GM18520 (cell line): Measurements from ENCODE around the gene SPPL3.
"Not testable (repeated sequence)": the region's sequence is repeated elsewhere in the genome, so short reads cannot be mapped to it uniquely, and the experiment has no call there.

Experiments used
- ATAC-seq: cut with Tn5 transposase; IDR thresholded peaks from one replicate; pipeline ENCODE4 v1.9.1; 2021; ENCODE audit not compliant: unreplicated experiment

SPPL3 gene

DNA sequence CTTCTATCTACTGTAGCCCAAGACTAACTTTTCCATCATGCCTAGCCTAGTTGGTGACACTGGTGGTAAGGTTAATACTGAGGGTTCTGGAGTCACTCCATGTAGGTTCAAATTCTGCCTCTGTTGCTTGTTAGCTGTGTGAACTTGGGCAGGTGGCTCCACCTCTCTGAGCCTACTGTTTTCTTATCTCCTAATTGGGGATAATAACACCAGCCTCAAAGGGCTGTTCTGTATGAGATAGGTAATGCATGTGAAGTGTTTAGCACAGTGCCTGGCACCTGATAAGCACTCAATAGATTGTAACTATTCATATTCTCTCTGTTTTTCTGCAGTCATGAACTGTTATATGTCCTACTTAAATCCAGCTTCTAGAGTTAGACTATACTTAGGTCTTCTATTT is 17.5 kb upstream of the SPPL3 start:
- no peak for ATAC-seq

DNA sequence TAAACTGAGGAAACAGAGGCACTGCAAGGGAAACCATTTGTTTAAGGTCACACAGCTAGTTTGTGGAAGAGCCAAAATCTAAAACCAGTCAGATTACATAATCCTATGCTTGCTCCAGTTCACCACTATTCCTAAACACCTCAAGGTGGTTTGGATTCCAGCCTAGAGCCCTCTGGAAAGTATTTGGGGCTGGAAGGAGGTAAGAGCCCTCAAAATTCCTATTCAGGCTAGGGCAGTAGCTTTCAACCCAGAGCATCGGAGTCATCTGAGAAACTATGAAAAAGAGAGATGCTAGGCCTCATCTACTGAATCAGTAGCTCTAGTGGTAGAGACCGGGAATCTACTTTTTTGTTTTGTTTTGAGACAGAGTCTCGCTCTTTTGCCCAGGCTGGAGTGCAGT is 16.0 kb upstream of the SPPL3 start:
- no peak for ATAC-seq

- ATAC-seq = no peak
These were observed 13.6 kb upstream of the SPPL3 start for GRCh38 chr12:120917748-120918147.

DNA sequence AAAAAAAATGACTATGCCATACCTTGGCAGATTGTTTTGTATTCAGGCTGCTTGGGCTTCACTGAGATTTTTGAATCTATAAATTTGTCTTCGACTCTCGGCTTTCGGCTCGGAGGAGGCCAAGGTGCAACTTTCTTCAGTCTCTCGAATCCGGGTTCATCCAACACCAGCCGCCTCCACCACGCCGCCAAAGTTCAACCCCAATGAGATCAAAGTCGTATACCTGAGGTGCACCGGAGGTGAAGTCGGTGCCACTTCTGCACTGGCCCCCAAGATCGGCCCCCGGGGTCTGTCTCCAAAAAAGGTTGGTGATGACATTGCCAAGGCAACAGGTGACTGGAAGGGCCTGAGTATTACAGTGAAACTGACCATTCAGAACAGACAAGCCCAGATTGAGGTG is 12.4 kb upstream of the SPPL3 start:
- ATAC-seq = no peak

DNA sequence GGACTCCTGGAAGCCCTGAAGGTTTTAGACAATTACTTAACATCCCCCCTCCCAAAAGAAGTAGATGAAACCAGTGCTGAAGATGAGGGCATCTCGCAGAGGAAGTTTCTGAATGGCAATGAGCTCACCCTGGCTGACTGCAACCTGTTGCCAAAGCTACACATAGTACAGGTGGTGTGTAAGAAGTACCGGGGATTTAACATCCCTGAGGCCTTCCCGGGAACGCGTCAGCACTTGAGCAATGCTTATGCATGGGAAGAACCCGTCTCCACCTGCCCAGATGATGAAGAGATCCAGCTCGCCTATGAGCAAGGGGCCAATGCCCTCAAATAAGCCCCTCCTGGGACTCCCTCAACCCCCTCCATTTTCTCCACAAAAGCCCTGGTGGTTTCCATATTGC is 10.6 kb upstream of the SPPL3 start:
- no peak for ATAC-seq

DNA sequence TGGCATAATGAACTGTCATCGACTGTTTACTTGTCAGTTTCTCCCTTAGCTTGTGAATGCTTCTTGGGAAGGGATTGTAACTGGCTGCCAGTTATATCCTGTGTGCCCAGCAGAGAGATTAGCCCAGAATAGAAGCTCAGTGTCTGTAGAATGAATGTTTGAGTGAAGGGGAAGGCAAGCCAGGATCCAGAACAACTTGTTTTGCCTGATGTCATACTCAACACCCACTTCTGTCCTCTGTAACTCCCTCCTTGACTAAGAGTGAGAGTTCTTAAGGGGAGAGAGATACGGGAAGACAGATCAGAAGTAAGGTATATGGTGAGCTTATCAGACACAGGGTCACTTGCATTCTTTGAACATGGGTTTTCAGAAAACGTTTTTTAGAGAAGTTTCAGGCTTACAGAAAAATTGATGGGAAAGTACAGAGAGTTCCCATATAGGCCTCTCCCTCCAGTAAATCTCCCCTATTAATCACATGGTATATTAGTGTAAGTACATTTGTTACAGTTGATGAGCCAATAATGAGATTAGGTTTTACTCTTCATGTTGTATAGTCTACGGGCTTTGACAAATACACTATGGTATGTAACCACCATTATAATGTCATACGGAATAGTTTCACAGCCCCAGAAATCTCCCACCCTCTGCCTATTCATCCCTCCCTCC is 5.6 kb upstream of the SPPL3 start:
- ATAC-seq = no peak

GRCh38 chr12:120905856-120906384 is 1.8 kb upstream of the SPPL3 start:
- no peak for ATAC-seq

DNA sequence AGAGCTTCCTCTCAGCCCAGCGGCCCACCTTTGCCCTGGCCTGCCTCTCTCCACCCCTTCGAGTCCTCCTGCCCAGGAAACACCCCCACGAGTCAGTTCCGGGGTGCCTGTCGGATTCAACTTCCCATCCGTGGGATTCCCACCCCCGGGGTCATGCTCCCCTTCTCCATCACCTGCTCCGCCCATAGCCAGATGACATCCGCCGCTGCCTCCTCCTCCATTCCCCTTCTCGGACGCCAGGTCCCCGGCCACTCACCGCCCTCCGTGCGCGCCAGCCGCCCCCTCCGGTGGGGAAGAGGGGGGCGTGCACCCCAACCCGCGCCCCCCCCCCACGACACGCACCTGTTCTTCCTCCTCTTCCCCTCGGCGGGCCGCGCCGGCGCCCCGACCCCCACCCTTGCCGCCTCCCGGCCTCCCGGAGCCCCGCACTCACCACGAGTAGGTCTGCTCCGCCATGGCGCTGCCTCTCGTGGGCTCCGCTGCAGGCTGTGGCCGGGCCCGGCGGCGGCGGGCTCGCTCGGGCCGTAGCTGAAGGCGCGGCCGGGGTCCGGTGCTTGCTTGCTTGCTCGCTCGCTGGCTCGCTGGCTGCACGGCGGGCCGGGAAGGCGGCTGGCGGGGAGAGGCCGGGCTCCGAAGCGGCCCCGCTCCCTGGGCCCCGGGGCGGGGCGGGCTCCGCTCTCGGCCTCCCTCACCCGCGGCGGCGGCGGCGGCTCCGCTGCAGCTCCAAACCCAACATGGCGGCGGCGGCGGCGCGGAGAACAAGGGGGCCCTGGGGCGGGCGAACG is 554 bp downstream of the SPPL3 start:
- ATAC-seq = peak; percentile 30

GRCh38 chr12:120902846-120903411 is 1.2 kb downstream of the SPPL3 start:
- ATAC-seq = no peak

- no peak for ATAC-seq
These were observed 2.3 kb downstream of the SPPL3 start for GRCh38 chr12:120901818-120902217.

GRCh38 chr12:120901101-120901500 is 3.1 kb downstream of the SPPL3 start:
- not testable (repeated sequence) for ATAC-seq

DNA sequence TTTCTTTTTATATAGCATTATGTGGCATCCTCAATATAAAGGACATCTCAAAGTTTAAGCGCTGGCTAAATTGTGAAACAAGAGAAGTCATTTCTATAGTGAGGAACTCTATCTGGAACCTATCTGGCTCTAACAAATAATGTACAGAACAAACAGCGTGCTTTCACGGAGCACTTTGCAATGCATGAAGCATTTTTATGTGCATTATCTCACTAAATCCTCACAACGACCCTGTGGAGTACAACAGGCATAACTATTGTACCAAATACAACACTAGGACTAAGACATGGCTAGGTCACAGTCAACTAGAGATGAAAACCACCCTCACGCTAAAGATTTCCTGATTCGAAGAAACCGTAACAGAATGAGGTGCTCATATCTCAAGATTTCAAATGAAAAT is 8.6 kb downstream of the SPPL3 start:
- no peak for ATAC-seq

- ATAC-seq = no peak
These were observed 11.9 kb downstream of the SPPL3 start for GRCh38 chr12:120892265-120892664.

GRCh38 chr12:120890963-120891362 is 13.2 kb downstream of the SPPL3 start:
- no peak for ATAC-seq

- ATAC-seq = no peak
These were observed 16.7 kb downstream of the SPPL3 start for GRCh38 chr12:120887253-120888043.

- ATAC-seq = peak; percentile 70
These were observed 17.7 kb downstream of the SPPL3 start for GRCh38 chr12:120886199-120887018.

- no peak for ATAC-seq
These were observed 18.6 kb downstream of the SPPL3 start for GRCh38 chr12:120885521-120885920.

GRCh38 chr12:120884644-120885043 is 19.5 kb downstream of the SPPL3 start:
- ATAC-seq = no peak

DNA sequence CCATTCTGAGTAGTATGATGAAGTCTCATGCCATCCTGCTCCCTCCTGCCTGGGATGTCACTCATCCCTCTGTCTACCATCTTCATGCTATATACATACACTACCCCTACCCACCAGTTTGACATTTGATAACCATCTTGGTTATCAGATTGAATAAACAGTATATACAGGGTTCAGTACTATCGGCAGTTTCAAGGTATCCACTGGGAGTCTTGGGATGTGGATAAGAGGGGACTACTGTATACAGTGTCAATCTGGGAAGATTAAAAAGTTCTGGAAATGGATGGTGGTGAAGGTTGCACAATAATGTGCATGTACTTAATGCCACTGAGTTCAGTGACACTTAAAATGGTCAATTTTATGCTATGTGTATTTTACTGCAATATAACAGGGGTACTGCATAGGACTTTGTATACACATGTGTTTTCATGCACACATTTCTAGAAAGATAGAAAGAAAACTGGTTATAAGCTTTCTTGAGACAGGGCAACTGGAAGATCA is 22.1 kb downstream of the SPPL3 start:
- no peak for ATAC-seq

- ATAC-seq = no peak
These were observed 24.3 kb downstream of the SPPL3 start for GRCh38 chr12:120879718-120880300.
